GM21526 (cell line): Measurements from ENCODE around the gene NCAM1.
"Not testable (repeated sequence)": the region's sequence is repeated elsewhere in the genome, so short reads cannot be mapped to it uniquely, and the experiment has no call there.

Source experiments
- ATAC-seq: cut with Tn5 transposase; IDR thresholded peaks from one replicate; pipeline ENCODE4 v1.9.1; 2021; ENCODE audit warnings: moderate library complexity; ENCODE audit not compliant: unreplicated experiment, low FRiP score

Gene NCAM1

GRCh38 chr11:112961146-112961668, at the start of gene NCAM1:
TSS of gene NCAM1 (plus strand) at chr11:112961420.
- ATAC-seq, result no peak

GRCh38 chr11:112922606-112923005, 38.6 kb upstream of the NCAM1 start:
- ATAC-seq, result no peak

GRCh38 chr11:112924836-112925235, 36.4 kb upstream of the NCAM1 start:
- ATAC-seq, result not testable (repeated sequence)

GRCh38 chr11:112925516-112926310, 35.5 kb upstream of the NCAM1 start:
- no peak for ATAC-seq

- no peak for ATAC-seq
These were observed 33.1 kb upstream of the NCAM1 start for GRCh38 chr11:112928136-112928535.

- no peak for ATAC-seq
These were observed 31.8 kb upstream of the NCAM1 start for GRCh38 chr11:112929432-112929831.

GRCh38 chr11:112931703-112932102, 29.5 kb upstream of the NCAM1 start:
- no peak for ATAC-seq

GRCh38 chr11:112932593-112932992, 28.6 kb upstream of the NCAM1 start:
- ATAC-seq, result no peak

GRCh38 chr11:112933970-112934369, 27.2 kb upstream of the NCAM1 start:
- ATAC-seq, result no peak

- ATAC-seq, result no peak
These were observed 20.1 kb upstream of the NCAM1 start for GRCh38 chr11:112941104-112941503.

- no peak for ATAC-seq
These were observed 18.1 kb upstream of the NCAM1 start for GRCh38 chr11:112942966-112943643.

- no peak for ATAC-seq
These were observed 14.4 kb upstream of the NCAM1 start for GRCh38 chr11:112946866-112947265.

- no peak for ATAC-seq
These were observed 11.2 kb upstream of the NCAM1 start for GRCh38 chr11:112949781-112950575.

- ATAC-seq, result no peak
These were observed 2.5 kb upstream of the NCAM1 start for GRCh38 chr11:112958670-112959069.

GRCh38 chr11:112961751-112962578, 745 bp downstream of the NCAM1 start:
- no peak for ATAC-seq

GRCh38 chr11:112962579-112963367, 1.6 kb downstream of the NCAM1 start:
- ATAC-seq, result no peak

GRCh38 chr11:112963368-112963955, 2.2 kb downstream of the NCAM1 start:
- ATAC-seq, result no peak

- no peak for ATAC-seq
These were observed 4.4 kb downstream of the NCAM1 start for GRCh38 chr11:112965656-112966055.

- no peak for ATAC-seq
These were observed 5.3 kb downstream of the NCAM1 start for GRCh38 chr11:112966561-112966960.
